K562 (cell line): Measurements from ENCODE around the gene ARFGEF3. TPM values are rescaled to one million over a fixed set of nuclear protein-coding genes. Genes with fewer than 3 reads are reported as not detected.

Experiments used
- ATAC-seq: fragments of 200-7000 bp; cut with Tn5 transposase; 3 replicates; pipeline ENCODE4 v1.9.1; 2020; ENCODE audit warnings: moderate library complexity
- BruUV-seq: library from RNA; stranded (reverse); fragments of 400-500 nt; replicated peaks from 2 replicates; lab custom pipeline; 2021; lab: Mats Ljungman, UMichigan
- CTCF ChIA-PET: fragments of 300-600 bp; formaldehyde crosslinking; extraction: SDS; loops from one replicate; lab custom pipeline; 2021; ENCODE audit warnings: low intra/inter-chr PET ratio; lab: Yijun Ruan, JAX
- POLR2A ChIA-PET: fragments of 300-600, 350-650 bp; sonication (Branson Sonifier 250); formaldehyde crosslinking; extraction: SDS; loops from one replicate; lab custom pipeline; 2021; ENCODE audit warnings: antibody characterized with exemption, inconsistent platforms; lab: Yijun Ruan, JAX
- DNase-seq, 4 experiments: peaks; one replicate each; pipeline versions ENCODE4 v3.0.0 to v3.0.0-alpha.2; 2011 to 2018; ENCODE audit warnings: low spot score in 3 of 4, mixed read lengths in 3 of 4; ENCODE audit errors: extremely low read depth in 1 of 4
- FAIRE-seq: peaks from 2 replicates; lab custom pipeline; 2011; peaks lifted over from hg19 to GRCh38; lab: Jason Lieb, UNC
- H2AFZ ChIP-seq: 2 replicates; pipeline ENCODE4 v1.6.0; 2011; ENCODE audit warnings: low read depth, low read length, control low read depth, inconsistent platforms
- H3K27ac ChIP-seq: fragments of 200-600 bp; 3 replicates; pipeline ENCODE4 v1.8.0; 2011; ENCODE audit warnings: low read depth, mild to moderate bottlenecking, control low read depth, inconsistent platforms, low read length, moderate library complexity, mixed read lengths; ENCODE audit errors: extremely low read depth
- H3K27me3 ChIP-seq, 2 experiments: fragments of 300-600 bp in 1 of 2; 2 replicates in 1 of 2; 3 replicates in 1 of 2; pipeline versions ENCODE4 v1.6.0 to v1.8.0; 2011; ENCODE audit warnings: inconsistent platforms in 2 of 2, low read length in 2 of 2, mild to moderate bottlenecking in 1 of 2, mixed read lengths in 1 of 2, moderate library complexity in 1 of 2; ENCODE audit not compliant: control insufficient read depth in 2 of 2, insufficient read depth in 2 of 2
- H3K36me3 ChIP-seq: fragments of 300-600 bp; 3 replicates; pipeline ENCODE4 v1.8.0; 2011; ENCODE audit warnings: mild to moderate bottlenecking, low read length, inconsistent platforms; ENCODE audit not compliant: control insufficient read depth, insufficient read depth
- H3K4me1 ChIP-seq, 2 experiments: fragments of 200-600 bp in 1 of 2; replicated peaks in 1 of 2; 2 replicates in 1 of 2; 3 replicates in 1 of 2; pipeline versions ENCODE4 v1.5.1 to v1.8.0; 2011; ENCODE audit warnings: inconsistent platforms in 2 of 2, low read length in 2 of 2, mild to moderate bottlenecking in 1 of 2, mixed read lengths in 1 of 2, moderate library complexity in 1 of 2; ENCODE audit not compliant: control insufficient read depth in 2 of 2, insufficient read depth in 2 of 2
- H3K4me2 ChIP-seq: 2 replicates; pipeline ENCODE4 v1.6.1; 2011; ENCODE audit warnings: low read length, control low read depth, inconsistent platforms, mixed read lengths; ENCODE audit not compliant: insufficient read depth
- H3K4me3 ChIP-seq: fragments of 200-600 bp; sonication (generic), shearing (Covaris generic); 2 replicates; pipeline ENCODE4 v1.5.1; 2016; ENCODE audit warnings: control low read depth, inconsistent platforms
- H3K79me2 ChIP-seq: fragments of 200-600 bp; 3 replicates; pipeline ENCODE4 v1.8.0; 2011; ENCODE audit warnings: low read length, inconsistent platforms; ENCODE audit not compliant: control insufficient read depth, insufficient read depth
- H3K9ac ChIP-seq, 2 experiments: 2 replicates each; pipeline versions ENCODE4 v1.6.0 to v1.6.1; 2011; ENCODE audit warnings: low read depth in 2 of 2, low read length in 2 of 2, control low read depth in 1 of 2, inconsistent platforms in 1 of 2, mild to moderate bottlenecking in 1 of 2, mixed read lengths in 1 of 2; ENCODE audit not compliant: insufficient read depth in 1 of 2
- H3K9me1 ChIP-seq: one replicate; pipeline ENCODE4 v1.6.0; 2011; ENCODE audit warnings: inconsistent platforms, mild to moderate bottlenecking, low read length, moderate library complexity; ENCODE audit not compliant: control insufficient read depth, insufficient read depth
- H3K9me3 ChIP-seq: replicated peaks from 2 replicates; pipeline ENCODE4 v1.5.1; 2011; ENCODE audit warnings: low read depth, low read length, inconsistent platforms; ENCODE audit not compliant: control insufficient read depth, insufficient read depth
- H4K20me1 ChIP-seq: replicated peaks from 2 replicates; pipeline ENCODE4 v1.6.1; 2011; ENCODE audit warnings: low read length, inconsistent platforms, mixed read lengths; ENCODE audit not compliant: control insufficient read depth, insufficient read depth
- E2F4 ChIP-seq: sonication (generic); formaldehyde crosslinking; IDR thresholded peaks from 2 replicates; pipeline ENCODE4 v1.8.0; 2022; ENCODE audit warnings: mild to moderate bottlenecking, low read depth, missing genetic modification reagents
- TFE3 ChIP-seq: fragments of 450-650 bp; formaldehyde crosslinking; IDR thresholded peaks from 2 replicates; pipeline ENCODE4 v1.4.0; 2020; ENCODE audit warnings: mild to moderate bottlenecking, mixed read lengths
- WGBS: fragments of 100-300 bp; shearing (Covaris generic); methylation state at CpG from one replicate; pipeline ENCODE4 v1.1.6; 2016; ENCODE audit warnings: low coverage, mixed read lengths; ENCODE audit not compliant: insufficient coverage; ENCODE audit errors: missing lambda C conversion rate; 5-methylcytosine and 5-hydroxymethylcytosine counted together
- in situ Hi-C: fragments of 300-500 bp; cut with MboI; formaldehyde crosslinking; loops from 4 replicates; pipeline ENCODE4 v1.15.0; 2018; ENCODE audit warnings: inconsistent platforms, mixed read lengths
- intact Hi-C: fragments of 100-400 bp; cut with micrococcal nuclease; formaldehyde crosslinking; loops from 2 replicates; pipeline ENCODE4 v1.14.2; 2022
- polyA plus RNA-seq, 8 experiments: library from polyadenylated mRNA; depleted of rRNA in 4 of 8; stranded (reverse) in 5 of 8; unstranded in 3 of 8; fragments of >200 nt; fragmentation: Nextera tagmentation in 2 of 8; fragmentation: Illumina TruSeq in 1 of 8; extraction: Ambion mirVana in 2 of 8; extraction: Trizol in 1 of 8; gene quantifications; 2 replicates each; pipeline versions ENCODE4 v1.2.1 to v1.2.3, GENCODE V29; 2011 to 2014; ENCODE audit warnings: inconsistent platforms in 1 of 8, missing spikeins in 1 of 8
- total RNA-seq, 7 experiments: library from RNA; depleted of rRNA in 6 of 7; stranded (reverse); fragments of >200 nt in 6 of 7; fragmentation: Illumina TruSeq in 2 of 7; extraction: Trizol in 2 of 7; gene quantifications; 2 replicates each; pipeline versions ENCODE4 v1.2.1 to v1.2.3, GENCODE V29; 2011 to 2021; ENCODE audit warnings: low replicate concordance in 1 of 7

Gene ARFGEF3
- total and polyA plus RNA-seq, 9 of the 15 experiments (the other 6 are each of a cell fraction or from before 2014, with no cell fraction given), result under 0.01 to 0.02 TPM; not detected in 7

- no peak for DNase-seq
- Histone ChIP-seq H3K9me1 (no peaks in the 10 kb centered on the region), H3K4me1 (no peaks in the 10 kb centered on the region), H3K27me3 (peaks cover 2 to 5% of the 10 kb centered on the region in 2 experiments; a peak in 2 of 5 replicates), H3K79me2 (no peaks in the 10 kb centered on the region), H3K9me3 (no peaks in the 10 kb centered on the region), H3K27ac (no peak overlapping the region), H3K4me3 (no peak overlapping the region), H2AFZ (no peak overlapping the region), H3K36me3 (no peaks in the 10 kb centered on the region), H3K4me2 (no peak overlapping the region), H3K9ac (no peak overlapping the region), H4K20me1 (no peaks in the 10 kb centered on the region)
- no TSS peak for BruUV-seq
- POLR2A ChIA-PET, result no interaction called here
- intact Hi-C loops, result no loop called here
- in situ Hi-C loops, result no loop called here
- TF ChIP-seq TFE3 (CRISPR knock-in tag), result peak; percentile 41
- TF ChIP-seq E2F4 (CRISPR knock-in tag), result no peak
- no peak for FAIRE-seq
- 2% methylated on average over 8 of the region's 8 CpGs for WGBS
- CTCF ChIA-PET, result no interaction called here
- ATAC-seq, result no peak
Observed at GRCh38 chr6:138227316-138227781, 65.6 kb downstream of the ARFGEF3 start.
